B cell (primary cell): ENCODE results near the gene FMO4. TPM values are rescaled to one million over a fixed set of nuclear protein-coding genes. Genes with fewer than 3 reads are reported as not detected.

ENCODE experiments used
- ATAC-seq: fragments of 200-7000 bp; cut with Tn5 transposase; one replicate; pipeline ENCODE4 v1.10.0; 2021; ENCODE audit warnings: low read depth, mild to moderate bottlenecking, moderate number of reproducible peaks, moderate library complexity
- CTCF ChIA-PET: fragments of 350-600 bp; sonication (Branson Sonifier 250); formaldehyde crosslinking; loops from one replicate; lab custom pipeline; 2021; ENCODE audit warnings: antibody characterized with exemption, inconsistent platforms; lab: Charles Lee
- POLR2A ChIA-PET: fragments of 350-600 bp; sonication (Branson Sonifier 250); formaldehyde crosslinking; loops from one replicate; lab custom pipeline; 2021; ENCODE audit warnings: antibody characterized with exemption; lab: Charles Lee
- DNase-seq: peaks from one replicate; pipeline ENCODE4 v3.0.0; 2013
- H2AFZ ChIP-seq: 2 replicates; pipeline ENCODE4 v1.6.1; 2012; ENCODE audit warnings: mild to moderate bottlenecking, low read depth, low read length; ENCODE audit not compliant: insufficient read depth, poor library complexity, severe bottlenecking
- H3K27ac ChIP-seq, 2 donors: 1 replicate in 1 of 2; 2 replicates in 1 of 2; pipeline ENCODE4 v1.5.1; 2012 to 2013; ENCODE audit warnings: low read length in 2 of 2, mild to moderate bottlenecking in 2 of 2, moderate library complexity in 1 of 2
- H3K27me3 ChIP-seq, 4 experiments: fragments of 200-600 bp in 1 of 4; sonication (generic) in 1 of 4; replicated peaks in 1 of 4; 1 replicate in 2 of 4; 2 replicates in 2 of 4; pipeline versions ENCODE4 v1.6.1 to v1.7.0; 2013 to 2016; ENCODE audit warnings: low read length in 3 of 4, mild to moderate bottlenecking in 2 of 4, mixed read lengths in 1 of 4, moderate library complexity in 1 of 4; ENCODE audit not compliant: insufficient read depth in 4 of 4, control insufficient read depth in 3 of 4; ENCODE audit errors: control extremely low read depth in 1 of 4
- H3K36me3 ChIP-seq, 2 experiments: replicated peaks in 1 of 2; 1 replicate in 1 of 2; 2 replicates in 1 of 2; pipeline versions ENCODE4 v1.6.1 to v1.7.1; 2013; ENCODE audit warnings: low read length in 1 of 2; ENCODE audit not compliant: insufficient read depth in 2 of 2, control insufficient read depth in 1 of 2; ENCODE audit errors: control extremely low read depth in 1 of 2, extremely low read depth in 1 of 2
- H3K4me1 ChIP-seq, 2 donors: fragments of 200-600 bp in 1 of 2; sonication (generic) in 1 of 2; 1 replicate in 1 of 2; 2 replicates in 1 of 2; pipeline versions ENCODE4 v1.5.1 to v1.6.1; 2013 to 2017; ENCODE audit warnings: low read length in 2 of 2; ENCODE audit not compliant: control insufficient read depth in 2 of 2, insufficient read depth in 2 of 2
- H3K4me2 ChIP-seq: replicated peaks from 2 replicates; pipeline ENCODE3; 2012; ENCODE audit warnings: mild to moderate bottlenecking, low read depth, low read length; ENCODE audit not compliant: poor library complexity, severe bottlenecking
- H3K4me3 ChIP-seq, 5 experiments: fragments of 200-600 bp in 1 of 5; sonication (generic) in 1 of 5; 1 replicate in 3 of 5; 2 replicates in 2 of 5; pipeline versions ENCODE4 v1.5.1 to v1.7.0; 2011 to 2016; ENCODE audit warnings: low read length in 4 of 5, mild to moderate bottlenecking in 4 of 5, low read depth in 2 of 5, control low read depth in 1 of 5, moderate library complexity in 1 of 5; ENCODE audit not compliant: insufficient read depth in 1 of 5; ENCODE audit errors: control extremely low read depth in 1 of 5, extremely low read depth in 1 of 5
- H3K79me2 ChIP-seq: fragments of 200-600 bp; sonication (generic); one replicate; pipeline ENCODE4 v1.6.0; 2016; ENCODE audit warnings: low read length; ENCODE audit not compliant: control insufficient read depth, insufficient read depth
- H3K9ac ChIP-seq: fragments of 200-600 bp; sonication (generic); 2 replicates; pipeline ENCODE4 v1.6.1; 2017; ENCODE audit warnings: mild to moderate bottlenecking, low read length, moderate library complexity
- H3K9me3 ChIP-seq, 3 donors: one replicate each; pipeline versions ENCODE4 v1.6.1 to v1.7.1; 2013; ENCODE audit warnings: low read length in 2 of 3; ENCODE audit not compliant: control insufficient read depth in 2 of 3, insufficient read depth in 1 of 3; ENCODE audit errors: control extremely low read depth in 1 of 3
- H4K20me1 ChIP-seq: 2 replicates; pipeline ENCODE4 v1.6.0; 2012; ENCODE audit warnings: mild to moderate bottlenecking, low read length; ENCODE audit not compliant: insufficient read depth, control insufficient read depth, poor library complexity, severe bottlenecking
- H3K27ac Mint-ChIP-seq: one replicate; pipeline ENCODE4 v1.8.0; 2021; ENCODE audit warnings: mixed read lengths
- H3K27me3 Mint-ChIP-seq: one replicate; pipeline ENCODE4 v1.8.0; 2021; ENCODE audit warnings: mixed read lengths
- H3K4me1 Mint-ChIP-seq: one replicate; pipeline ENCODE4 v1.8.0; 2021; ENCODE audit warnings: mixed read lengths
- H3K4me3 Mint-ChIP-seq: one replicate; pipeline ENCODE4 v1.8.0; 2021; ENCODE audit warnings: mixed read lengths
- H3K9me3 Mint-ChIP-seq: one replicate; pipeline ENCODE4 v1.8.0; 2022; ENCODE audit warnings: mixed read lengths; ENCODE audit not compliant: insufficient read depth
- EZH2 ChIP-seq: IDR thresholded peaks from 2 replicates; pipeline ENCODE4 v1.6.1; 2012; ENCODE audit warnings: borderline replicate concordance, low read depth, mild to moderate bottlenecking, moderate library complexity, low read length; ENCODE audit not compliant: insufficient read depth, poor library complexity, severe bottlenecking
- WGBS: methylation state at CpG from one replicate; pipeline ENCODE4 v1.1.5; 2013; ENCODE audit warnings: missing lambda C conversion rate; ENCODE audit not compliant: insufficient coverage; 5-methylcytosine and 5-hydroxymethylcytosine counted together
- intact Hi-C: fragments of 100-400 bp; cut with micrococcal nuclease; formaldehyde crosslinking; loops from one replicate; pipeline ENCODE4 v1.10.0; 2022
- polyA plus RNA-seq: library from polyadenylated mRNA; depleted of rRNA; stranded (reverse); fragments of >200 nt; gene quantifications from 2 replicates; pipeline ENCODE4 v1.2.3, GENCODE V29; 2012
- total RNA-seq, 2 donors: library from RNA; stranded (reverse); fragments of 120-200 nt in 1 of 2; gene quantifications; 1 replicate in 1 of 2; 2 replicates in 1 of 2; pipeline versions ENCODE4 v1.2.3 to v1.2.4, GENCODE V29; 2013 to 2022
- TF ChIP-seq, protein P1 (sequence below): fragments of 200-600 bp; IDR thresholded peaks from one replicate; pipeline ENCODE4 v1.8.0; 2022; ENCODE audit warnings: antibody characterized with exemption, mild to moderate bottlenecking

FMO4 gene
- total and polyA plus RNA-seq, 2 donors (not counting 1 experiment from before 2014, with no cell fraction given): 2.5 to 3.0 TPM

DNA sequence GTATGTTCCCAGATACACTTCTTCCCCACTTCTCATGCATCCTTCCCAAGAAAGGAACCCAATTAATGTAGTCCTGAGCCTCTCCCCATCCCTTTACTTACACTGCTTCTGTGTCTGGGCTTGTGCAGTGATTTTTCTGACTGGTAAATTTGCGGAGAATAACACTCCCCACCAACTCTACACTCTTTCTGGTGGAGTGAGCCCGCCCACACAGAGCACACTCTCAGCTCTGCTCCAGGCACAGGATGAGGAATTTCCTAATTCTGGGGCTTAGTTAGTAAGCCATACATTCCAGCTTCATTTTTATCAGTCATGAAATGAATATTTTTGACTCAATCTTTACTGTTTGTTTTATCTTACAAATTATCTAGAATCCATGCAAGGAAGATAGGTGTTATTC lies 38.6 kb downstream of the FMO4 start:
- H2AFZ ChIP-seq: no peak overlapping the region
- TF ChIP-seq EZH2: no peak
- TF ChIP-seq, protein P1, sequence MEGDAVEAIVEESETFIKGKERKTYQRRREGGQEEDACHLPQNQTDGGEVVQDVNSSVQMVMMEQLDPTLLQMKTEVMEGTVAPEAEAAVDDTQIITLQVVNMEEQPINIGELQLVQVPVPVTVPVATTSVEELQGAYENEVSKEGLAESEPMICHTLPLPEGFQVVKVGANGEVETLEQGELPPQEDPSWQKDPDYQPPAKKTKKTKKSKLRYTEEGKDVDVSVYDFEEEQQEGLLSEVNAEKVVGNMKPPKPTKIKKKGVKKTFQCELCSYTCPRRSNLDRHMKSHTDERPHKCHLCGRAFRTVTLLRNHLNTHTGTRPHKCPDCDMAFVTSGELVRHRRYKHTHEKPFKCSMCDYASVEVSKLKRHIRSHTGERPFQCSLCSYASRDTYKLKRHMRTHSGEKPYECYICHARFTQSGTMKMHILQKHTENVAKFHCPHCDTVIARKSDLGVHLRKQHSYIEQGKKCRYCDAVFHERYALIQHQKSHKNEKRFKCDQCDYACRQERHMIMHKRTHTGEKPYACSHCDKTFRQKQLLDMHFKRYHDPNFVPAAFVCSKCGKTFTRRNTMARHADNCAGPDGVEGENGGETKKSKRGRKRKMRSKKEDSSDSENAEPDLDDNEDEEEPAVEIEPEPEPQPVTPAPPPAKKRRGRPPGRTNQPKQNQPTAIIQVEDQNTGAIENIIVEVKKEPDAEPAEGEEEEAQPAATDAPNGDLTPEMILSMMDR: no peak
- H3K4me2 ChIP-seq: no peak overlapping the region
- intact Hi-C loops: no loop called here
- peaks cover 0 to under 1% (median 0%) of the 10 kb centered on the region in 3 donors for H3K9me3 ChIP-seq
- H3K9ac ChIP-seq: no peak overlapping the region
- no peaks in the 10 kb centered on the region for H3K27me3 ChIP-seq
- H3K4me1 ChIP-seq: no peaks in the 10 kb centered on the region
- no peak overlapping the region for H3K4me3 ChIP-seq
- ATAC-seq (no peak), DNase-seq (no peak)
- H3K27ac Mint-ChIP-seq: no peak overlapping the region
- no peaks in the 10 kb centered on the region for H4K20me1 ChIP-seq
- no peaks in the 10 kb centered on the region for H3K36me3 ChIP-seq
- H3K79me2 ChIP-seq: no peaks in the 10 kb centered on the region
- peaks cover 10% of the 10 kb centered on the region for H3K27me3 Mint-ChIP-seq
- H3K4me1 Mint-ChIP-seq: no peaks in the 10 kb centered on the region
- ChIA-PET CTCF (no interaction called here), POLR2A (no interaction called here)
- no peak overlapping the region for H3K27ac ChIP-seq
- no peak overlapping the region for H3K4me3 Mint-ChIP-seq
- WGBS: 100% methylated on average over 1 of the region's 2 CpGs
- peaks cover 6% of the 10 kb centered on the region for H3K9me3 Mint-ChIP-seq

DNA sequence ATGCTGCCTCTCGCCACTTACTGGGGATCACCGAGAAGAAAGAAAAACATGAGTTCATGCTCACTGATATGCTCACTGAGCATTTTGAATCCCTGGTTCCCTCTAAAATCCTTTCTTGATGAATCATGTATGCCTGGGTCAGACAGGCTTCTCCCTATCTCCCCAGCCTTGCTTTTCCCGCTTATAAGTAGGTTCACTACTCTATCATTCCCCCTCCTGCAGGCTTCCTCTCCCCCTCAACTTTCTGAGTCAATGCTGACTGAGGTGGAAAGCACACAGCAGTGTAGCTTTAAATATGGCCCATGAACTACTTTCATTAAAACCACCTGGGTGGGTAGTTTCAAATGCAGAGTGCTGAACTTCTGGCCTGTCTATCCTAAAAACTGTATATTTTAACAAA lies 41.7 kb downstream of the FMO4 start:
- intact Hi-C loops: no loop called here
- Mint-ChIP-seq H3K27ac (no peak overlapping the region), H3K4me1 (no peaks in the 10 kb centered on the region), H3K9me3 (no peaks in the 10 kb centered on the region), H3K27me3 (peaks cover 20% of the 10 kb centered on the region), H3K4me3 (no peak overlapping the region)
- Histone ChIP-seq H3K27me3 (peaks cover 0 to 5% (median 0%) of the 10 kb centered on the region in 4 experiments), H3K4me1 (no peaks in the 10 kb centered on the region), H3K4me2 (no peak overlapping the region), H3K79me2 (no peaks in the 10 kb centered on the region), H2AFZ (no peak overlapping the region), H4K20me1 (no peaks in the 10 kb centered on the region), H3K27ac (no peak overlapping the region), H3K9me3 (peaks cover 0 to 5% (median 1%) of the 10 kb centered on the region in 3 donors), H3K9ac (no peak overlapping the region), H3K36me3 (no peaks in the 10 kb centered on the region), H3K4me3 (no peak overlapping the region)
- 100% methylated on average over 2 of the region's 3 CpGs for WGBS
- no peak for ATAC-seq
- ChIA-PET POLR2A (no interaction called here), CTCF (no interaction called here)
- no peak for DNase-seq
- TF ChIP-seq EZH2: no peak
- TF ChIP-seq, protein P1: no peak
